SK-N-SH (cell line): ENCODE data around the gene LMNTD2. TPM values are rescaled to one million over a fixed set of nuclear protein-coding genes. Genes with fewer than 3 reads are reported as not detected.

Source experiments
- CTCF ChIA-PET: fragments of 300-600, 350-600 bp; formaldehyde crosslinking; extraction: SDS; loops from one replicate; lab custom pipeline; 2021; lab: Yijun Ruan, JAX
- POLR2A ChIA-PET: fragments of 350-600 bp; sonication (Branson Sonifier 250); formaldehyde crosslinking; extraction: SDS; loops from one replicate; lab custom pipeline; 2020; ENCODE audit warnings: antibody characterized with exemption, inconsistent platforms; lab: Yijun Ruan, JAX
- DNase-seq: peaks from one replicate; pipeline ENCODE4 v3.0.0; 2012
- H2AFZ ChIP-seq: fragments of 200-600 bp; sonication (generic); 2 replicates; pipeline ENCODE4 v1.8.1; 2016; ENCODE audit warnings: antibody characterized with exemption, mild to moderate bottlenecking, low read depth
- H3F3A ChIP-seq: fragments of 200-600 bp; sonication (generic); replicated peaks from 2 replicates; pipeline ENCODE3; 2016; ENCODE audit warnings: antibody characterized with exemption, mild to moderate bottlenecking; ENCODE audit not compliant: insufficient read depth
- H3K27ac ChIP-seq, 2 experiments: fragments of 200-500 bp in 1 of 2; fragments of 200-600 bp in 1 of 2; sonication (Bioruptor generic) in 1 of 2; sonication (generic), shearing (Covaris generic) in 1 of 2; 2 replicates each; pipeline versions ENCODE4 v1.5.1 to v1.6.1; 2014 to 2016; ENCODE audit warnings: low read depth in 2 of 2, inconsistent platforms in 1 of 2, low read length in 1 of 2, mild to moderate bottlenecking in 1 of 2, mixed read lengths in 1 of 2
- H3K27me3 ChIP-seq: fragments of 200-600 bp; sonication (generic), shearing (Covaris generic); 2 replicates; pipeline ENCODE4 v1.6.1; 2016; ENCODE audit warnings: mixed run types; ENCODE audit not compliant: insufficient read depth
- H3K36me3 ChIP-seq, 2 experiments: fragments of 200-500 bp in 1 of 2; fragments of 200-600 bp in 1 of 2; sonication (Bioruptor generic) in 1 of 2; sonication (generic) in 1 of 2; replicated peaks in 1 of 2; 2 replicates each; pipeline versions ENCODE3 to v1.5.1; 2014 to 2016; ENCODE audit warnings: low read length in 1 of 2, mild to moderate bottlenecking in 1 of 2; ENCODE audit not compliant: insufficient read depth in 2 of 2, control insufficient read depth in 1 of 2
- H3K4me1 ChIP-seq, 2 experiments: fragments of 200-500 bp in 1 of 2; fragments of 200-600 bp in 1 of 2; sonication (Bioruptor generic) in 1 of 2; sonication (generic), shearing (Covaris generic) in 1 of 2; 2 replicates each; pipeline versions ENCODE4 v1.5.1 to v1.6.1; 2014 to 2016; ENCODE audit warnings: low read depth in 1 of 2, low read length in 1 of 2, mixed run types in 1 of 2; ENCODE audit not compliant: insufficient read depth in 2 of 2, control insufficient read depth in 1 of 2
- H3K4me2 ChIP-seq: fragments of 200-600 bp; sonication (generic), shearing (Covaris generic); 2 replicates; pipeline ENCODE4 v1.6.1; 2017; ENCODE audit warnings: mixed run types
- H3K4me3 ChIP-seq, 2 experiments: fragments of 200-500 bp in 1 of 2; fragments of 200-600 bp in 1 of 2; sonication (Bioruptor generic) in 1 of 2; sonication (generic), shearing (Covaris generic) in 1 of 2; 2 replicates each; pipeline versions ENCODE4 v1.5.1 to v1.8.1; 2014 to 2016; ENCODE audit warnings: low read depth in 2 of 2, inconsistent platforms in 1 of 2, low read length in 1 of 2, mild to moderate bottlenecking in 1 of 2, mixed read lengths in 1 of 2, moderate library complexity in 1 of 2
- H3K79me2 ChIP-seq: fragments of 200-600 bp; sonication (generic); 2 replicates; pipeline ENCODE4 v1.8.1; 2017; ENCODE audit warnings: mild to moderate bottlenecking; ENCODE audit not compliant: insufficient read depth
- H3K9ac ChIP-seq: fragments of 200-600 bp; sonication (generic); 2 replicates; pipeline ENCODE4 v1.6.1; 2017; ENCODE audit warnings: mixed run types
- H3K9me2 ChIP-seq: fragments of 200-600 bp; sonication (generic); 2 replicates; pipeline ENCODE4 v1.6.1; 2017; ENCODE audit warnings: mixed run types
- H3K9me3 ChIP-seq: fragments of 200-600 bp; sonication (generic); 2 replicates; pipeline ENCODE4 v1.6.1; 2017; ENCODE audit warnings: mixed run types, mild to moderate bottlenecking, moderate library complexity
- H4K20me1 ChIP-seq: fragments of 200-600 bp; sonication (generic); 2 replicates; pipeline ENCODE4 v1.6.1; 2017; ENCODE audit warnings: mild to moderate bottlenecking, mixed run types; ENCODE audit not compliant: insufficient read depth
- CHD2 ChIP-seq: fragments of 150-350 bp; IDR thresholded peaks from 2 replicates; pipeline ENCODE4 v1.6.1; 2018; ENCODE audit warnings: low read length; ENCODE audit not compliant: partially characterized antibody
- ELF1 ChIP-seq: IDR thresholded peaks from 2 replicates; pipeline ENCODE4 v1.4.0; 2012
- EP300 ChIP-seq, 2 experiments: IDR thresholded peaks; 2 replicates each; pipeline versions ENCODE4 v1.4.0 to v1.6.1; 2012; ENCODE audit warnings: borderline replicate concordance in 1 of 2, low read depth in 1 of 2, low read length in 1 of 2
- FOSL2 ChIP-seq: IDR thresholded peaks from 2 replicates; pipeline ENCODE4 v1.4.0; 2012; ENCODE audit warnings: low read depth, mild to moderate bottlenecking, moderate library complexity, borderline replicate concordance
- GATA2 ChIP-seq: sonication (generic); formaldehyde crosslinking; IDR thresholded peaks from 2 replicates; pipeline ENCODE4 v1.5.0; 2020; ENCODE audit warnings: mild to moderate bottlenecking, missing genetic modification reagents
- JUND ChIP-seq: IDR thresholded peaks from 2 replicates; pipeline ENCODE4 v1.4.0; 2012
- NFIC ChIP-seq: IDR thresholded peaks from 2 replicates; pipeline ENCODE4 v1.4.0; 2012; ENCODE audit warnings: borderline replicate concordance
- RCOR1 ChIP-seq: fragments of 150-350 bp; IDR thresholded peaks from 2 replicates; pipeline ENCODE4 v1.6.1; 2017; ENCODE audit warnings: antibody characterized with exemption, low read length
- RFX5 ChIP-seq: IDR thresholded peaks from 2 replicates; pipeline ENCODE4 v1.6.1; 2012; ENCODE audit warnings: mild to moderate bottlenecking, improper control_type of control experiment, low read length
- SIN3A ChIP-seq: IDR thresholded peaks from 2 replicates; pipeline ENCODE4 v1.6.1; 2012; ENCODE audit warnings: low read depth, mild to moderate bottlenecking, low read length, moderate library complexity, borderline replicate concordance
- SMC3 ChIP-seq: IDR thresholded peaks from 2 replicates; pipeline ENCODE4 v1.6.1; 2012; ENCODE audit warnings: low read depth, low read length, improper control_type of control experiment
- TAF1 ChIP-seq: IDR thresholded peaks from 2 replicates; pipeline ENCODE4 v1.6.1; 2012; ENCODE audit warnings: low read depth, mild to moderate bottlenecking, low read length, moderate library complexity, borderline replicate concordance
- TCF12 ChIP-seq: IDR thresholded peaks from 2 replicates; pipeline ENCODE4 v1.4.0; 2012
- TEAD4 ChIP-seq: IDR thresholded peaks from 2 replicates; pipeline ENCODE4 v1.4.0; 2012; ENCODE audit warnings: mild to moderate bottlenecking, borderline replicate concordance; ENCODE audit not compliant: insufficient read depth
- whole genome bisulfite sequencing: methylation state at CpG from one replicate; pipeline ENCODE4 v1.1.6; 2017; ENCODE audit warnings: low lambda C conversion rate; 5-methylcytosine and 5-hydroxymethylcytosine counted together
- polyA plus RNA-seq, 3 experiments: library from polyadenylated mRNA; depleted of rRNA; stranded (reverse); fragments of >200 nt; gene quantifications; 2 replicates each; pipeline ENCODE4 v1.2.3, GENCODE V29; 2012
- TF ChIP-seq, protein P1 (sequence below): fragments of 150-350 bp; IDR thresholded peaks from 2 replicates; pipeline ENCODE4 v1.6.1; 2017; ENCODE audit warnings: antibody characterized with exemption, low read length, low read depth, borderline replicate concordance
- TF ChIP-seq, protein P2 (sequence below): IDR thresholded peaks from 2 replicates; pipeline ENCODE4 v1.4.0; 2012; ENCODE audit warnings: low read depth, borderline replicate concordance
- TF ChIP-seq, protein P3 (sequence below): IDR thresholded peaks from 2 replicates; pipeline ENCODE4 v1.6.1; 2012; ENCODE audit warnings: mild to moderate bottlenecking, low read depth, low read length, moderate library complexity
- TF ChIP-seq, protein P4 (sequence below): fragments of 200-600 bp; sonication (generic); IDR thresholded peaks from 2 replicates; pipeline ENCODE4 v1.6.1; 2017; ENCODE audit warnings: antibody characterized with exemption, mild to moderate bottlenecking, moderate library complexity
- TF ChIP-seq, protein P5 (sequence below): IDR thresholded peaks from 2 replicates; pipeline ENCODE4; 2012

LMNTD2 gene
- polyA plus RNA-seq, 1 of the 3 experiments (the other 2 are of a cell fraction): 2.4 TPM

DNA sequence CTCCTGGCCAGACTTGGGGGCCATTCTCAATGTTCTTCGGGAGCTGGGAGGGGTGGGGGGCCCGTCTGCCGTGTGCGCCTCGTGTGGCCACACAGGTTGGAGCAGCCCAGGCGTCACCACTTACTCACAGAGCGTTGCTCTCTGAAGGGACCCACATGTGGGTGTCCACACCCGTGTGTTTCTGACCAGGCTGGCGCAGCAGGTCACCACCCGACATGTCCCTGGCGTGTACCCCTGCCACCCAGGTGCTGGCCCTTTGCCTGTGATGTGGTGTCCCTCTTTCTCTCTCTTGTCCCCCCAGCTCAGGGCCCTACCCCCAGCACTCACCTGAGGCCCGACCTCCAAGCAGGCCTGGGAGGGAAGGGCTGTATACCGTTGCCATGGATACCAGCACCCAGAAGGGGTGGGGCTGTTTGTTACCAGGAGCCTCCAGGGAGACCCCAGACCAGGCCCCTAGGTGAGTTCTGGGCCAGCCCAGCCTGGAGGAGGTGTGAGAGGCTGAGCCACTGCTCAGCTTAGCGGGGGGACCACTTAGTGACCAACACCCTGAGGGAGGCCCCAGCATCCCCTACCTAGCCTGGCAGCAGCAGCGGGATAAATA, 1.4 kb downstream of the LMNTD2 start:
- Histone ChIP-seq H3K4me2 (no peak overlapping the region), H3K4me3 (no peak overlapping the region), H2AFZ (no peak overlapping the region), H3K79me2 (no peaks in the 10 kb centered on the region; the same call in 1 of the 2 replicates), H3K9ac (no peak overlapping the region), H4K20me1 (no peaks in the 10 kb centered on the region), H3K9me3 (no peaks in the 10 kb centered on the region), H3K27me3 (peaks cover 11% of the 10 kb centered on the region), H3K27ac (no peak overlapping the region), H3K9me2 (no peaks in the 10 kb centered on the region), H3K36me3 (no peaks in the 10 kb centered on the region), H3F3A (no peaks in the 10 kb centered on the region), H3K4me1 (peaks cover 4 to 29% of the 10 kb centered on the region in 2 experiments; a peak in 2 of 4 replicates)
- WGBS: 82% methylated on average over 10 of the region's 15 CpGs
- DNase-seq: no peak
- TF ChIP-seq RFX5 (no peak), TAF1 (no peak), TEAD4 (no peak), NFIC (no peak), JUND (no peak), EP300 (IDR thresholded peaks at IDR 0.05; ENCODE audit: borderline replicate concordance in 1 of 2, low read depth in 1 of 2, low read length in 1 of 2) (no peak), SIN3A (no peak), RCOR1 (no peak), SMC3 (no peak), CHD2 (no peak), ELF1 (no peak), TCF12 (no peak), FOSL2 (no peak), GATA2 (CRISPR knock-in tag) (no peak)
- TF ChIP-seq, protein P1, sequence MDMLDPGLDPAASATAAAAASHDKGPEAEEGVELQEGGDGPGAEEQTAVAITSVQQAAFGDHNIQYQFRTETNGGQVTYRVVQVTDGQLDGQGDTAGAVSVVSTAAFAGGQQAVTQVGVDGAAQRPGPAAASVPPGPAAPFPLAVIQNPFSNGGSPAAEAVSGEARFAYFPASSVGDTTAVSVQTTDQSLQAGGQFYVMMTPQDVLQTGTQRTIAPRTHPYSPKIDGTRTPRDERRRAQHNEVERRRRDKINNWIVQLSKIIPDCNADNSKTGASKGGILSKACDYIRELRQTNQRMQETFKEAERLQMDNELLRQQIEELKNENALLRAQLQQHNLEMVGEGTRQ: no peak
- TF ChIP-seq, protein P2, sequence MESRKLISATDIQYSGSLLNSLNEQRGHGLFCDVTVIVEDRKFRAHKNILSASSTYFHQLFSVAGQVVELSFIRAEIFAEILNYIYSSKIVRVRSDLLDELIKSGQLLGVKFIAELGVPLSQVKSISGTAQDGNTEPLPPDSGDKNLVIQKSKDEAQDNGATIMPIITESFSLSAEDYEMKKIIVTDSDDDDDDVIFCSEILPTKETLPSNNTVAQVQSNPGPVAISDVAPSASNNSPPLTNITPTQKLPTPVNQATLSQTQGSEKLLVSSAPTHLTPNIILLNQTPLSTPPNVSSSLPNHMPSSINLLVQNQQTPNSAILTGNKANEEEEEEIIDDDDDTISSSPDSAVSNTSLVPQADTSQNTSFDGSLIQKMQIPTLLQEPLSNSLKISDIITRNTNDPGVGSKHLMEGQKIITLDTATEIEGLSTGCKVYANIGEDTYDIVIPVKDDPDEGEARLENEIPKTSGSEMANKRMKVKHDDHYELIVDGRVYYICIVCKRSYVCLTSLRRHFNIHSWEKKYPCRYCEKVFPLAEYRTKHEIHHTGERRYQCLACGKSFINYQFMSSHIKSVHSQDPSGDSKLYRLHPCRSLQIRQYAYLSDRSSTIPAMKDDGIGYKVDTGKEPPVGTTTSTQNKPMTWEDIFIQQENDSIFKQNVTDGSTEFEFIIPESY: no peak
- POLR2A ChIA-PET: interaction anchor here (1.5 kb wide), 1 partner anchor 17 kb away, joined by 3 read pairs; no protein-coding TSS in a partner anchor
- CTCF ChIA-PET: interaction anchor here (0.9 to 1.5 kb wide), 2 partner anchors 41 to 165 kb away, joined by 3 to 7 read pairs; no protein-coding TSS in a partner anchor

DNA sequence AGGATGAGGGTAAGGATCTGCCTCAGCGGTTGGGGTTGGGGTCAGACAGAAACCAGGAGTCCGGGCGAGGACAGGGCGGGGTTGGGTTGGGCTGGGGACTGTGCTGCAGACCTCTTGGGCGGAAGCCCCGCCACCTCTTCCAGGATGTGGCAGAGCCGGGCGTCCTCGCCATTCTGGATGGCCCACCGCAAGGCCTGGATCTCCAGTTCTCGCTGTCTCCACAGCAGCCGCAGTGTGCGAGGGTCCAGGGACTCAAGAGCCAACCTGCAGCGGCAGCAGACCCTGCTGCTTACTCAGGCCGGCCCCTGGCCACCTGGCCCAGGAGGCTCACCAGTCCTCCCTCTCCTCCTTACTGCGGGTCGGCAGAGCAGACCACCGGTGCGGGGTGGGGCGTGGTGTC, 2.0 kb downstream of the LMNTD2 start:
- Histone ChIP-seq H3K9me2 (no peaks in the 10 kb centered on the region), H3K36me3 (no peaks in the 10 kb centered on the region), H3F3A (no peaks in the 10 kb centered on the region), H3K9ac (no peak overlapping the region), H4K20me1 (no peaks in the 10 kb centered on the region), H3K9me3 (no peaks in the 10 kb centered on the region), H3K4me2 (no peak overlapping the region), H3K27me3 (peaks cover 11% of the 10 kb centered on the region), H3K79me2 (no peaks in the 10 kb centered on the region; the same call in 1 of the 2 replicates), H3K4me3 (no peak overlapping the region), H3K27ac (no peak overlapping the region), H2AFZ (no peak overlapping the region), H3K4me1 (peaks cover 4 to 35% of the 10 kb centered on the region in 2 experiments; a peak in 2 of 4 replicates)
- no peak for DNase-seq
- WGBS: 100% methylated on average over 4 of the region's 20 CpGs
- POLR2A ChIA-PET: interaction anchor here (1.5 kb wide), 1 partner anchor 17 kb away, joined by 3 read pairs; no protein-coding TSS in a partner anchor
- CTCF ChIA-PET: no interaction called here
- TF ChIP-seq, protein P3, sequence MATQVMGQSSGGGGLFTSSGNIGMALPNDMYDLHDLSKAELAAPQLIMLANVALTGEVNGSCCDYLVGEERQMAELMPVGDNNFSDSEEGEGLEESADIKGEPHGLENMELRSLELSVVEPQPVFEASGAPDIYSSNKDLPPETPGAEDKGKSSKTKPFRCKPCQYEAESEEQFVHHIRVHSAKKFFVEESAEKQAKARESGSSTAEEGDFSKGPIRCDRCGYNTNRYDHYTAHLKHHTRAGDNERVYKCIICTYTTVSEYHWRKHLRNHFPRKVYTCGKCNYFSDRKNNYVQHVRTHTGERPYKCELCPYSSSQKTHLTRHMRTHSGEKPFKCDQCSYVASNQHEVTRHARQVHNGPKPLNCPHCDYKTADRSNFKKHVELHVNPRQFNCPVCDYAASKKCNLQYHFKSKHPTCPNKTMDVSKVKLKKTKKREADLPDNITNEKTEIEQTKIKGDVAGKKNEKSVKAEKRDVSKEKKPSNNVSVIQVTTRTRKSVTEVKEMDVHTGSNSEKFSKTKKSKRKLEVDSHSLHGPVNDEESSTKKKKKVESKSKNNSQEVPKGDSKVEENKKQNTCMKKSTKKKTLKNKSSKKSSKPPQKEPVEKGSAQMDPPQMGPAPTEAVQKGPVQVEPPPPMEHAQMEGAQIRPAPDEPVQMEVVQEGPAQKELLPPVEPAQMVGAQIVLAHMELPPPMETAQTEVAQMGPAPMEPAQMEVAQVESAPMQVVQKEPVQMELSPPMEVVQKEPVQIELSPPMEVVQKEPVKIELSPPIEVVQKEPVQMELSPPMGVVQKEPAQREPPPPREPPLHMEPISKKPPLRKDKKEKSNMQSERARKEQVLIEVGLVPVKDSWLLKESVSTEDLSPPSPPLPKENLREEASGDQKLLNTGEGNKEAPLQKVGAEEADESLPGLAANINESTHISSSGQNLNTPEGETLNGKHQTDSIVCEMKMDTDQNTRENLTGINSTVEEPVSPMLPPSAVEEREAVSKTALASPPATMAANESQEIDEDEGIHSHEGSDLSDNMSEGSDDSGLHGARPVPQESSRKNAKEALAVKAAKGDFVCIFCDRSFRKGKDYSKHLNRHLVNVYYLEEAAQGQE: no peak
- TF ChIP-seq SIN3A: no peak
- TF ChIP-seq, protein P4, sequence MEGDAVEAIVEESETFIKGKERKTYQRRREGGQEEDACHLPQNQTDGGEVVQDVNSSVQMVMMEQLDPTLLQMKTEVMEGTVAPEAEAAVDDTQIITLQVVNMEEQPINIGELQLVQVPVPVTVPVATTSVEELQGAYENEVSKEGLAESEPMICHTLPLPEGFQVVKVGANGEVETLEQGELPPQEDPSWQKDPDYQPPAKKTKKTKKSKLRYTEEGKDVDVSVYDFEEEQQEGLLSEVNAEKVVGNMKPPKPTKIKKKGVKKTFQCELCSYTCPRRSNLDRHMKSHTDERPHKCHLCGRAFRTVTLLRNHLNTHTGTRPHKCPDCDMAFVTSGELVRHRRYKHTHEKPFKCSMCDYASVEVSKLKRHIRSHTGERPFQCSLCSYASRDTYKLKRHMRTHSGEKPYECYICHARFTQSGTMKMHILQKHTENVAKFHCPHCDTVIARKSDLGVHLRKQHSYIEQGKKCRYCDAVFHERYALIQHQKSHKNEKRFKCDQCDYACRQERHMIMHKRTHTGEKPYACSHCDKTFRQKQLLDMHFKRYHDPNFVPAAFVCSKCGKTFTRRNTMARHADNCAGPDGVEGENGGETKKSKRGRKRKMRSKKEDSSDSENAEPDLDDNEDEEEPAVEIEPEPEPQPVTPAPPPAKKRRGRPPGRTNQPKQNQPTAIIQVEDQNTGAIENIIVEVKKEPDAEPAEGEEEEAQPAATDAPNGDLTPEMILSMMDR: no peak
- no peak for TF ChIP-seq RCOR1
- TF ChIP-seq, protein P5, sequence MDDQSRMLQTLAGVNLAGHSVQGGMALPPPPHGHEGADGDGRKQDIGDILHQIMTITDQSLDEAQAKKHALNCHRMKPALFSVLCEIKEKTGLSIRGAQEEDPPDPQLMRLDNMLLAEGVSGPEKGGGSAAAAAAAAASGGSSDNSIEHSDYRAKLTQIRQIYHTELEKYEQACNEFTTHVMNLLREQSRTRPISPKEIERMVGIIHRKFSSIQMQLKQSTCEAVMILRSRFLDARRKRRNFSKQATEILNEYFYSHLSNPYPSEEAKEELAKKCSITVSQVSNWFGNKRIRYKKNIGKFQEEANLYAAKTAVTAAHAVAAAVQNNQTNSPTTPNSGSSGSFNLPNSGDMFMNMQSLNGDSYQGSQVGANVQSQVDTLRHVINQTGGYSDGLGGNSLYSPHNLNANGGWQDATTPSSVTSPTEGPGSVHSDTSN: no peak
